Measurements from ENCODE around the gene STK32C.

- TF ChIP-seq POLR2A (IDR thresholded peaks at IDR 0.05) (no peak), CTCF (IDR thresholded peaks at IDR 0.05) (no peak)
Measured at GRCh38 chr10:132253092-132253687, 54.6 kb downstream of the STK32C start.

Measured in right lobe of liver (tissue), 4 donors.